Measurements from ENCODE around the gene KAT14.
"Not testable (repeated sequence)": the region's sequence is repeated elsewhere in the genome, so short reads cannot be mapped to it uniquely, and the experiment has no call there.

The KAT14 gene, protein sequence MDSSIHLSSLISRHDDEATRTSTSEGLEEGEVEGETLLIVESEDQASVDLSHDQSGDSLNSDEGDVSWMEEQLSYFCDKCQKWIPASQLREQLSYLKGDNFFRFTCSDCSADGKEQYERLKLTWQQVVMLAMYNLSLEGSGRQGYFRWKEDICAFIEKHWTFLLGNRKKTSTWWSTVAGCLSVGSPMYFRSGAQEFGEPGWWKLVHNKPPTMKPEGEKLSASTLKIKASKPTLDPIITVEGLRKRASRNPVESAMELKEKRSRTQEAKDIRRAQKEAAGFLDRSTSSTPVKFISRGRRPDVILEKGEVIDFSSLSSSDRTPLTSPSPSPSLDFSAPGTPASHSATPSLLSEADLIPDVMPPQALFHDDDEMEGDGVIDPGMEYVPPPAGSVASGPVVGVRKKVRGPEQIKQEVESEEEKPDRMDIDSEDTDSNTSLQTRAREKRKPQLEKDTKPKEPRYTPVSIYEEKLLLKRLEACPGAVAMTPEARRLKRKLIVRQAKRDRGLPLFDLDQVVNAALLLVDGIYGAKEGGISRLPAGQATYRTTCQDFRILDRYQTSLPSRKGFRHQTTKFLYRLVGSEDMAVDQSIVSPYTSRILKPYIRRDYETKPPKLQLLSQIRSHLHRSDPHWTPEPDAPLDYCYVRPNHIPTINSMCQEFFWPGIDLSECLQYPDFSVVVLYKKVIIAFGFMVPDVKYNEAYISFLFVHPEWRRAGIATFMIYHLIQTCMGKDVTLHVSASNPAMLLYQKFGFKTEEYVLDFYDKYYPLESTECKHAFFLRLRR

DNA sequence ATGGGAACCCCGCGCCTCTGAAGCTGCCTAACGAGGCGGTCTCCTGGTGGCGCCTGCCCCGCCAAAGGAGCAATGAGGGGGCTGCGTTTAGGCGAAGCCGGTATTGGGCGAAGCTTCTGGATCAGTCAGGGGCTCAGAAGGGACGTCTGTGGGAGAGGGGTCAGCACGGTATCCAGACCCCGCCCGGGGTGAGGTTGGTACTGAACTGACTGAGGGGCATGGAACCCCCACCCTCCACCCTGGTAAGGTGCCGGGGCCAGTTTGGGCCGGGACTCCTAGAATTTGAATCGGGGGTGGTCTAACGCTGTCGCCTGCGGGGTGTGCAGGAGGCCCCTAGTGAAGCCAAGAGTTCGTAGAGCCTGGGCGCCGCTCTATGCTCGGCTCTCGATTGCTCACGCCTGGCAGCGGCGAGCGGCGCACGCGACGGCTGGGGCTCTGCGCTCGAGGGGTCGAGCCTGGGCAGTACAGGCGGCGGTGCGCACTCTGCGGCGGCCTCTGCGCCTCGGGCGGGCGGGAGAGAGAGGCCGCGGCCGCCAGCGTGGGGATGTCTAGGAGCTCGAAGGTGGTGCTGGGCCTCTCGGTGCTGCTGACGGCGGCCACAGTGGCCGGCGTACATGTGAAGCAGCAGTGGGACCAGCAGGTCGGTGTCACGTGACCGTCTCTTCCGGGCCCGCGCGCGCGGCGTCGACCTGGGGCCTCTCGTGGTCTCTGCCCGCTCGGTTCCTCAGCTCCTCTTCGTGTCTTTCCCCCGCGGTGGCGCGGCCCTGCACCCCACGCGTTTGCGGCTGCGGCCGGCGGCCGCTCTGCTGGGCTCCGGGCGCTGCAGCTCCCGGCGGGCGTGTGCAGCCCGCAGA, at the start of gene KAT14, which contains the start of gene PET117:
Gene KAT14 (plus strand): TSS at position 452 of the 854 bp plus-strand sequence. CDS start 4,798 bp downstream, outside the sequence.
Gene PET117 (plus strand): TSS at position 452 of the 854 bp plus-strand sequence. CDS start 93 bp downstream, at position 545.
- Histone ChIP-seq H3K9me3 (ENCODE audit: control insufficient read depth, insufficient read depth, low read length) (no peaks in the 10 kb centered on the region), H3K4me1 (ENCODE audit: control insufficient read depth, insufficient read depth, low read length) (peaks cover 19% of the 10 kb centered on the region), H3K9ac (ENCODE audit: low read depth, low read length) (peak within 1 kb of the TSS; percentile 97), H3K27me3 (ENCODE audit: control insufficient read depth, insufficient read depth, low read length) (peaks cover 5% of the 10 kb centered on the region; the same call in 1 of the 2 replicates), H3K36me3 (ENCODE audit: control insufficient read depth, insufficient read depth, low read length) (peaks cover 8% of the 10 kb centered on the region), H3K4me3 (ENCODE audit: low read depth, low read length) (peak within 1 kb of the TSS; percentile 100), H3K27ac (ENCODE audit: low read depth, low read length) (peak within 1 kb of the TSS; percentile 94)

DNA sequence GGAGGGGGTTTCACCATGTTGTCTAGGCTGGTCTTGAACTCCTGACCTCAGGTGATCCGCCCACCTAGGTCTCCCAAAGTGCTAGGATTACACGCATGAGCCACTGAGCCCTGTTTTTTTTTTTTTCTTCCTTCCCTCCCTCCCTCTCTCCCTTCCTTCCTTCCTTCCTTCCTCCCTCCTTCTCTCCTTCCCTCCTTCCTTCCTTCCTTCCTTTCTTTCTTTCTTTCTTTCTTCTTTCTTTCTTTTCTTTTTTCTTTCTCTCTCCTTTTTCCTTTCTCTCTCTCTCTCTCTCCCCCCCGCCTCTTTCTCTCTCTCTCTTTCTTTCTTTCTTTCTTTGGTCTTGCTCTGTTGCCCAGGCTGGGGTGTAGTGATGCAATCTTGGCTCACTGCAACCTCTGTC, 49.4 kb upstream of the KAT14 start:
- not testable (repeated sequence) for H3K4me3 ChIP-seq (ENCODE audit: low read depth, low read length); H3K27me3 ChIP-seq (ENCODE audit: control insufficient read depth, insufficient read depth, low read length); H3K4me1 ChIP-seq (ENCODE audit: control insufficient read depth, insufficient read depth, low read length); H3K36me3 ChIP-seq (ENCODE audit: control insufficient read depth, insufficient read depth, low read length); H3K27ac ChIP-seq (ENCODE audit: low read depth, low read length); H3K9me3 ChIP-seq (ENCODE audit: control insufficient read depth, insufficient read depth, low read length); H3K9ac ChIP-seq (ENCODE audit: low read depth, low read length)

DNA sequence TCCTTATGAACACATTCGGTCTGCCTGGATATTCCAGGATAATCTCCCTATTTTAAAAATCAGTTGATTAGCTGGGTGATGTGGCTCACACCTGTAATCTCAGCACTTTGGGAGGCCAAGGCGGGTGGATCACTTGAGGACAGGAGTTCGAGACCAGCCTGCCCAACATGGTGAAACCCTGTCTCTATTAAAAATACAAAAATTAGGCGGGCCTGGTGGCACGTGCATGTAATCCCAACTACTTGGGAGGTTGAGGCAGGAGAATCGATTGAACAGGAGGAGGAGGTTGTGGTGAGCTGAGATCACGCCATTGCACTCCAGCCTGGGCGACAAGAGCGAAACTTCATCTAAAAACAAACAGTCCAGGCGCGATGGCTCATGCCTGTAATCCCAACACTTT, 48.8 kb upstream of the KAT14 start:
- not testable (repeated sequence) for H3K9ac ChIP-seq (ENCODE audit: low read depth, low read length); H3K27me3 ChIP-seq (ENCODE audit: control insufficient read depth, insufficient read depth, low read length); H3K4me1 ChIP-seq (ENCODE audit: control insufficient read depth, insufficient read depth, low read length); H3K9me3 ChIP-seq (ENCODE audit: control insufficient read depth, insufficient read depth, low read length); H3K27ac ChIP-seq (ENCODE audit: low read depth, low read length); H3K4me3 ChIP-seq (ENCODE audit: low read depth, low read length); H3K36me3 ChIP-seq (ENCODE audit: control insufficient read depth, insufficient read depth, low read length)

DNA sequence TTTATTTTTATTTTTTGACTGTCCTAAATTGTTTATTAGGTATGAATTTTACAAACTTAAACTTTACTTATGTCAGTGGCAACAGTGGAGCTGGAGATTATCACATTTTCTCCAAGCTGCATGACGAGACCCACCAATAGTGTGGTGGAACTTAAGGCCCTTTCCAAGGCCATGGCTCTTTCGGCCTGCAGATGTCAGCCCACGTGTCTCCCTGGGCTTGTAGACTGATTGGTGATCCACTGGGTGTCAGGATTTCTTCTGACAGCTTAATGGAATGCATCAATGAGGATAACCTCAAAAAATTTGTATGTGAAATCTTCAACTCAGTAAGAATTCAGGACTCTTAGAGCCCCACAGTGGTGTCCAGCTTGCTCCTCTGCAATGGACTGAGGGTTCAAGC, 47.6 kb upstream of the KAT14 start:
- H3K27me3 ChIP-seq (ENCODE audit: control insufficient read depth, insufficient read depth, low read length): no peaks in the 10 kb centered on the region
- H3K4me3 ChIP-seq (ENCODE audit: low read depth, low read length): no peak overlapping the region
- no peak overlapping the region for H3K27ac ChIP-seq (ENCODE audit: low read depth, low read length)
- H3K36me3 ChIP-seq (ENCODE audit: control insufficient read depth, insufficient read depth, low read length): no peaks in the 10 kb centered on the region
- no peaks in the 10 kb centered on the region for H3K4me1 ChIP-seq (ENCODE audit: control insufficient read depth, insufficient read depth, low read length)
- no peak overlapping the region for H3K9ac ChIP-seq (ENCODE audit: low read depth, low read length)
- no peaks in the 10 kb centered on the region for H3K9me3 ChIP-seq (ENCODE audit: control insufficient read depth, insufficient read depth, low read length)

DNA sequence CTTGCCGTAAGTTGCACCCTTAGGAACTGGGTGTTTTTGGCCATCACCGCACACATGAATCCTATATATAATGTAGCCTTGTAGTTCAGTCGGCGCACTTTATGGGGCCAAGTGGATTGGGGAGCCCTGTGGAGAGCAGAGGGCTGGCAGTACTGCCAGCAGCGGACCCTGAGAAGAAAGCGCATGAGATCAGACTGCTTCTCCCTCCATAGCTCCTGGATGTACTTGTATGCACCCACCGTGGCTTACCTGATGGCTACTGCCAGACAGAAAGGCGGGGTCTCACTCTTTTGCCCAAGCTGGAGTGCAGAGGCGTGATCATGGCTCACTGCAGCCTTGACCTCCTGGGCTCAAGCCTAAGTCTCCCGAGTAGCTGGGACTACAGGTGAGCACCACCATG, 47.2 kb upstream of the KAT14 start:
- H3K4me1 ChIP-seq (ENCODE audit: control insufficient read depth, insufficient read depth, low read length): no peaks in the 10 kb centered on the region
- H3K9me3 ChIP-seq (ENCODE audit: control insufficient read depth, insufficient read depth, low read length): no peaks in the 10 kb centered on the region
- H3K36me3 ChIP-seq (ENCODE audit: control insufficient read depth, insufficient read depth, low read length): no peaks in the 10 kb centered on the region
- no peak overlapping the region for H3K4me3 ChIP-seq (ENCODE audit: low read depth, low read length)
- H3K27ac ChIP-seq (ENCODE audit: low read depth, low read length): no peak overlapping the region
- no peaks in the 10 kb centered on the region for H3K27me3 ChIP-seq (ENCODE audit: control insufficient read depth, insufficient read depth, low read length)
- H3K9ac ChIP-seq (ENCODE audit: low read depth, low read length): no peak overlapping the region

DNA sequence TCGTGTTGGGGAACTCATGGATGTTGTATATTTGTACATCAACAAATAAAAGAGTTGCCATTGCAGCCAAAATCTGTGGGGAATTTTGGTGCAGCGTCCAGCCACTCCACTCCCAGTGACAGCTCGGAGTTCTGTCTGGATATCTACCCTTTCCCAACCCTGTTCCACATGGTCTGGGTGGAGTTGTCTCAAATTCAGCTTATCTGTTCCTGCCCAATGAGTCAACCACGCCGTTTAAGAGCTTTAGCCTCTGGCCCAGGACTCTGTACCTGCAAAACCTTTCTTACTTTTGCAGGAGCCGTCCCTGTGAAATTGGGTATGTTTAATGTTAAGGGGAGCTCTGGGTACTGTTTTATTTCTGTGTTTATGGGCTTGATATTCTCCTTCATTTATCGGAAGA, 46.0 kb upstream of the KAT14 start:
- Histone ChIP-seq H3K4me1 (ENCODE audit: control insufficient read depth, insufficient read depth, low read length) (no peaks in the 10 kb centered on the region), H3K9me3 (ENCODE audit: control insufficient read depth, insufficient read depth, low read length) (no peaks in the 10 kb centered on the region), H3K27ac (ENCODE audit: low read depth, low read length) (no peak overlapping the region), H3K27me3 (ENCODE audit: control insufficient read depth, insufficient read depth, low read length) (no peaks in the 10 kb centered on the region), H3K36me3 (ENCODE audit: control insufficient read depth, insufficient read depth, low read length) (no peaks in the 10 kb centered on the region), H3K4me3 (ENCODE audit: low read depth, low read length) (no peak overlapping the region), H3K9ac (ENCODE audit: low read depth, low read length) (no peak overlapping the region)

DNA sequence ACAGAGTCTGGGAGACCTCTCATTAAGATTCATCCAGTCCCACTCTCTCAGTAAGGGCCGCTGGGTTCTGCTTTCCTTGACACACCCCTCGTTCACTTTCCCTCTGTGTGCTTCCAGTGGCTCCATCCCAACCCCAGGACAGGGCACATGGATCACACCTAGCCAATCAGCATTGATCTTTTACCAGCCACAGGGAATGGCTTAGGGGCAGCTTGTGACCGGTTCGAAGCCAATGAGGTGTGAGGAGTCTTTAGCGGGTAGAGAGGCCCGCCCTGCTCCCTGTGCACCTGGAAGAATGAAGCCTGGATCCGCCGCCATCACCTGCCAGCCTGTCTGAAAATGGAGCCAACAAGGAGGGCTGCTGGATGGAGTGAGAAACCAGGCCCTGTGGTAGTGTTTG, 44.8 kb upstream of the KAT14 start:
- H3K4me1 ChIP-seq (ENCODE audit: control insufficient read depth, insufficient read depth, low read length): no peaks in the 10 kb centered on the region
- H3K27me3 ChIP-seq (ENCODE audit: control insufficient read depth, insufficient read depth, low read length): no peaks in the 10 kb centered on the region
- H3K4me3 ChIP-seq (ENCODE audit: low read depth, low read length): no peak overlapping the region
- no peak overlapping the region for H3K27ac ChIP-seq (ENCODE audit: low read depth, low read length)
- no peaks in the 10 kb centered on the region for H3K36me3 ChIP-seq (ENCODE audit: control insufficient read depth, insufficient read depth, low read length)
- no peaks in the 10 kb centered on the region for H3K9me3 ChIP-seq (ENCODE audit: control insufficient read depth, insufficient read depth, low read length)
- H3K9ac ChIP-seq (ENCODE audit: low read depth, low read length): no peak overlapping the region

DNA sequence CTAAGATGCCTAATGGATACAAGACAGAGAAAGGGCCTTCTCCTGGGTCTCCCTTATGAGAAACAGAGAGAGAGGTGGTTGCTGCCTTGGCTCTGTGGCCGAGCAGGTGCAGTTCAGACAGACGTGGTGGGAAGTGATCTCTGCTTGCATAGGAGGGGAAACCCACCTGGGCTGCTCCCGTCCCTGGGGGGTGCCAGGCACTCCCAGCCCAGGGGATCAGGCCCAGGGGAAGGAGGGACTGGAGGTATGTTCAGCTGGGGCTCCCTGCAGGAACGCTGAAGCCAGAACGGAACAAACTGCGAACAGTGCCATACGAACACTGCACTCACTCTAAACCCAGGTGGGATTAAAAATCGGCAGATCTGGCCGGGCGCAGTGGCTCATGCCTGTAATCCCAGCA, 44.3 kb upstream of the KAT14 start:
- Histone ChIP-seq H3K27ac (ENCODE audit: low read depth, low read length) (no peak overlapping the region), H3K9ac (ENCODE audit: low read depth, low read length) (no peak overlapping the region), H3K27me3 (ENCODE audit: control insufficient read depth, insufficient read depth, low read length) (no peaks in the 10 kb centered on the region), H3K4me1 (ENCODE audit: control insufficient read depth, insufficient read depth, low read length) (no peaks in the 10 kb centered on the region), H3K36me3 (ENCODE audit: control insufficient read depth, insufficient read depth, low read length) (no peaks in the 10 kb centered on the region), H3K4me3 (ENCODE audit: low read depth, low read length) (no peak overlapping the region), H3K9me3 (ENCODE audit: control insufficient read depth, insufficient read depth, low read length) (no peaks in the 10 kb centered on the region)

DNA sequence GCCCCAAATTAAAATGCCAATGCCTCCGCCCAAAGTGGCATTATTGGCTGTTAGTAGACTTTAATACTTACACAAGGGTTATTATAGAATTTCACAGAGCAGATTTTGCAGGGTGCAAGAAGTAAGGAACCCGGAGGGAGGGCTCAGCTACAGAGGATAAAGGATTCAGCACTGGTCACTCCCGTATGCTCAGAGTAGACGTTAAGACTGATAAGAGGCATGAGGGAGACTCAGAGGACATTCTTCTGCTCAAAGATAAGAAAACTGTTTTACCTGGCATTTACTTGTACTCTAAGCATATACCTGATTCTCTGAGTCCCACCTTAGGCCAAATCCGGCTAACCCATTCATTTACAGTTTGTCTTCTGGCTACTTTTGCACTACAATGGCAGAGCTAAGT, 43.5 kb upstream of the KAT14 start:
- Histone ChIP-seq H3K27ac (ENCODE audit: low read depth, low read length) (no peak overlapping the region), H3K4me1 (ENCODE audit: control insufficient read depth, insufficient read depth, low read length) (no peaks in the 10 kb centered on the region), H3K9me3 (ENCODE audit: control insufficient read depth, insufficient read depth, low read length) (no peaks in the 10 kb centered on the region), H3K27me3 (ENCODE audit: control insufficient read depth, insufficient read depth, low read length) (no peaks in the 10 kb centered on the region), H3K4me3 (ENCODE audit: low read depth, low read length) (no peak overlapping the region), H3K36me3 (ENCODE audit: control insufficient read depth, insufficient read depth, low read length) (no peaks in the 10 kb centered on the region), H3K9ac (ENCODE audit: low read depth, low read length) (no peak overlapping the region; the same call in 1 of the 2 replicates)

DNA sequence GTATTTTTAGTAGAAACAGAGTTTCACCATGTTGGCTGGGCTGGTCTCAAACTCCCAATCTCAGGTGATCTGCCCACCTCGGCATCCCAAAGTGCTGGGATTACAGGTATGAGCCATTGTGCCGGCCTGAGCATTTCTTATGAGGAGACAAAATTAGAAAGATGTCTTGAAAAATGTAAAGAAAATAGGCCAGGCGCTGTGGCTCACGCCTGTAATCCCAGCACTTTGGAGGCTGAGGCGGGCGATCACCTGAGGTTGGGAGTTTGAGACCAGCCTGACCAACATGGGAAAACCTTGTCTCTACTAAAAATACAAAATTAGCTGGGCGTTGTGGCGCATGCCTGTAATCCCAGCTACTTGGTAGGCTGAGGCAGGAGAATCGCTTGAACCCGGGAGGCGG, 37.1 kb upstream of the KAT14 start:
- H3K27ac ChIP-seq (ENCODE audit: low read depth, low read length); H3K9me3 ChIP-seq (ENCODE audit: control insufficient read depth, insufficient read depth, low read length); H3K36me3 ChIP-seq (ENCODE audit: control insufficient read depth, insufficient read depth, low read length); H3K4me3 ChIP-seq (ENCODE audit: low read depth, low read length); H3K27me3 ChIP-seq (ENCODE audit: control insufficient read depth, insufficient read depth, low read length); H3K9ac ChIP-seq (ENCODE audit: low read depth, low read length): not testable (repeated sequence)
- H3K4me1 ChIP-seq (ENCODE audit: control insufficient read depth, insufficient read depth, low read length): peaks cover 10% of the 10 kb centered on the region

Data from HUES48 (cell line).